Lung microvascular endothelial cell (primary cell): ENCODE data around the gene NHLH2. TPM values are rescaled to one million over a fixed set of nuclear protein-coding genes. Genes with fewer than 3 reads are reported as not detected.

ENCODE experiments used
- DNase-seq, 2 donors: peaks; one replicate each; pipeline versions ENCODE4 v3.0.0 to v3.0.0-alpha.2; 2010; ENCODE audit warnings: low read depth in 2 of 2
- total RNA-seq: library from RNA; depleted of rRNA; stranded (reverse); fragments of >200 nt; gene quantifications from 2 replicates; pipeline ENCODE4 v1.2.1, GENCODE V29; 2014

NHLH2 gene
- total RNA-seq, 1 donor from 2014 or later, result under 0.01 TPM

GRCh38 chr1:115805597-115805996 is 35.3 kb downstream of the NHLH2 start:
- no peak for DNase-seq

DNA sequence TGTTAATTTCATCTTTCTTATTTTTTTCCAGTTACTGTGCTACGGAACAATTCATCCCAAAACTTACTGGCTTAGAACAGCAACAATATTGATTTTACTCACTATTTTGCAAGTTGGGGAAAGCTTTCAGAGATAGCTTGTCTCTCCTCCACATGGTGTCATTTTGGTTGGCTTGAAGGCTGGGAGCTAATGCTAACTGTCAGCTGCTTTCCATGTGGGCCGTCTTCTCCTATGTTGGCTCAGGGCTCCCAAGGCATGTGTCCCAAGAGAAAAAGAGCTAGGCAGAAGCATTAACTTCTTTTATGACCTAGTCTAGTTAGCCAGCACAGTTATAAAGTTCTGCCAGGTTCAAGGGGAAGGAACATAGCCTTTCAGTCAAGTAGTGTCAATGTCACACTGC is 38.5 kb downstream of the NHLH2 start:
- no peak for DNase-seq

DNA sequence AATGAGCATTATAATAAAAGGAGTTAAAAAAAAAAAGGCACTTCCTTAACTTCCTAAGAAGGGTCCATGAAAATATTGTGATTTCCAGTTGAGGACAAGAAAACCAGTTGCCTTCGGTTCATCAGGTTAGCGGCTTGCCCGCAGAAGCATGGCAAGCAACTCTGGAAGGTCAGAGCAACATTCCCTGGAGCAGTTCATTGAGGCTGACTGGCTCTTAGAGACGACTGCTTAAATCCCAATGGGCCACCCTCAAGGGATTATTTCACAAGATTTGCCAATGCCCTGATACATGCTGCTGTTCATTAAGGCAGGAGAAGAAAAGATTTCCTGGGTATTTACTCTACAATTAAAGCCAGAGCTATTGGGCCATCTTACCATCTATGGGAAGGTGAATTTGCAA is 43.4 kb downstream of the NHLH2 start:
- no peak for DNase-seq

DNA sequence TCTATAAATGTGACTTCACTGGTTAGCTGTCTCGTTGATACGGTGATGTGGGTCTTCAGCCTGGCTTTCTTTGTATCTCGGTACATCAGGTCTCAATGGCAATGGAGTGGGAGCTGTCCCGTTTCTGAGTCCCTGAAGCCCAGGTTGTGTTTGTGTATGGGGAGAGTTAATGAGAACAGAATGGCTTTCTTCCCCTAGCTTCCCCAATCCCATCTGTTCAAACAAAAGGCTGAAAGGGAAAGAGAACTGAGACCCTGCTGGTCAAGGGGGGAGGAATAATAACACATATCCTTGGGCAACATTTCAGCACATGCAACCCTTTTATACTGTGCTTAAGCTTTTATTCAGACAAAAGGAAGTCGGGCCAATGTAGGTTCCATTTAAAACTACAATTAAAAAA is 44.0 kb downstream of the NHLH2 start:
- no peak for DNase-seq

GRCh38 chr1:115796036-115796435 is 44.9 kb downstream of the NHLH2 start:
- DNase-seq, result no peak

- no peak for DNase-seq
These were observed 45.8 kb downstream of the NHLH2 start for GRCh38 chr1:115794976-115795639.

DNA sequence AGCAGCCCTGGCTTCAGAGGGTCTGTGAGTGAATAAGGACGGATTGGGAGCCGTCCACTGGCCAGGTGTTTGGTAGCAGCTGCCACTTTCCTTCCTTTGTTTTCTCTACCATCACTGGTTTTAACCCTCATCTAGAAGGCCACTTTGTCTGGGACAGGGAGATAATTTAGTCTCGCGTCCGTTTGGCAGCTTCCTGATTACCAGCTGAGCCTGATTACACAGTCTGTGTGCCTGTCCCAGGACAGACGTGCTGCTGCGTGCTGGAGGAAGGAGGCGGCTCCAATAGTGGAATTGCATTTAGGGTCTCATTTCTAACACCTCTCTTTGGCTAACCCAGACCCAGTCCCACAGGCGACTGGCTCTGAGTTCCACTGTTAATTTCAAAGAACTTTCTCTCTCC is 47.8 kb downstream of the NHLH2 start:
- no peak for DNase-seq

DNA sequence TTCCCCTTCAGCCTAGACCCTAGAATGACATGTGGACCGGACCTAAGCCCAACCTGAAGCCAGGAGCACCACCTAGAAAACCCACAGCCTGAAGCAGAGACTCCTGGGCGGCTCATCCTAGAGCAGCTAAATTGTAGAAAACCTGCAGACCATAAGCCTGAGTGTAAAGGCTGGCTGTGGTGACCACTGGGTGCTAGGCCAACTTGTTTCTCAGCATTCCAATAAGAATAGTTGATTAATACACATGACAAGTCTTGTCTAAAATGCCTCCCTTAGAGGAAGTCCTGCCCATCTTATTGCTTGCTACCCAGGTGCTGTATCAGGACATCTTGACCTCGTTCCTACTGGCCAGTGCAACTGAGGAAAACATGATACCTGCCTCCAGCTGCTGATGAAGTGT is 49.1 kb downstream of the NHLH2 start:
- DNase-seq, result no peak

GRCh38 chr1:115790846-115791245 is 50.1 kb downstream of the NHLH2 start:
- DNase-seq, result no peak

DNA sequence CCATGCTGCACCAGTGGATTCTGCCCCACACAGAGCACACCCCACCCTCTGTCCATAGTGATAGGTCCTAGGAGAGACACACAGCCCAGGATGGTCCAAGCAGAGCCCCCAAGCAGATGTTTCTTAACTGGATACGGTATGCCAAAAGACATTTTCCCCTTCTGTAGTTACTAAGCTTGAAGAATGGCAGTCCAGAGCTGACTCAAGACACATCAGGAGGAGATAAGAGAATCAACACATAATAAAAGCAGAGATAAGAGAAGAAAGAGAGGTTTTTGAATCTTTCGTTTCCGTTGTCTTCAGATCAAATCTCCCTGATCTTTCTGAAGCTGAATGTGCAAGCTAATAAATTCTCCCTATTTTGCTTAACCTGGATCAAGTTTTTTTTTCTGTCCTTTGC is 50.6 kb downstream of the NHLH2 start:
- no peak for DNase-seq

Other genes starting within 250 kb of the NHLH2 start
- 12.2 and 13.9 TPM in 2 replicates for gene VANGL1, start 199.2 kb downstream of the NHLH2 start, total RNA-seq
- not detected in 2 replicates for gene CASQ2, start 72.4 kb downstream of the NHLH2 start, total RNA-seq
- under 0.01 TPM in 1 of 2 replicates, not detected in the other for gene SLC22A15, start 135.4 kb upstream of the NHLH2 start, total RNA-seq